Frontal cortex (tissue), 4 donors: Measurements from ENCODE around the gene TOMM40. TPM values are rescaled to one million over a fixed set of nuclear protein-coding genes. Genes with fewer than 3 reads are reported as not detected.
"Not testable (repeated sequence)": the region's sequence is repeated elsewhere in the genome, so short reads cannot be mapped to it uniquely, and the experiment has no call there.

Experiments used
- DNase-seq, 2 donors: peaks; one replicate each; pipeline ENCODE4 v3.0.0; 2012; ENCODE audit warnings: low spot score in 2 of 2
- FAIRE-seq: peaks from 2 replicates; lab custom pipeline; 2012; peaks lifted over from hg19 to GRCh38; lab: Jason Lieb, UNC
- total RNA-seq: library from RNA; depleted of rRNA; stranded (reverse); fragments of >200 nt; gene quantifications from one replicate; pipeline ENCODE4 v1.2.3, GENCODE V29; 2014
- donor health status: control.
- donor health status: control.
- donor health status: control.

The TOMM40 gene
- total RNA-seq, 1 donor from 2014 or later: 30.6 TPM

- DNase-seq (no peak), FAIRE-seq (no peak)
These were observed 2.4 kb downstream of the TOMM40 start for GRCh38 chr19:44893332-44894051.

GRCh38 chr19:44894052-44894400 is 3.0 kb downstream of the TOMM40 start:
- no peak for FAIRE-seq

GRCh38 chr19:44894946-44895345 is 3.9 kb downstream of the TOMM40 start:
- DNase-seq (no peak), FAIRE-seq (no peak)

More at GRCh38 chr19:44894052-44894400, 3.0 kb downstream of the TOMM40 start:
- DNase-seq: no peak

GRCh38 chr19:44897835-44898234 is 6.8 kb downstream of the TOMM40 start:
- DNase-seq (no peak), FAIRE-seq (no peak)

GRCh38 chr19:44900328-44901244 is 9.5 kb downstream of the TOMM40 start:
- DNase-seq (no peak), FAIRE-seq (no peak)

GRCh38 chr19:44903216-44903601 is 12.2 kb downstream of the TOMM40 start:
- FAIRE-seq: no peak
- DNase-seq: no peak

GRCh38 chr19:44903602-44904425 is 12.8 kb downstream of the TOMM40 start:
- peak; percentile 74 to 86 for DNase-seq
- no peak for FAIRE-seq

- no peak for DNase-seq
- FAIRE-seq: no peak
These were observed 13.5 kb downstream of the TOMM40 start for GRCh38 chr19:44904426-44904994.

GRCh38 chr19:44905437-44906160 is 14.5 kb downstream of the TOMM40 start, which contains the start of gene APOE:
APOE (plus strand) TSS chr19:44905796; CDS start chr19:44906625, 829 bp downstream.
- peak in 1 of 2 donors; percentile 63 for DNase-seq
- FAIRE-seq: no peak

- DNase-seq (no peak), FAIRE-seq (no peak)
These were observed 16.6 kb downstream of the TOMM40 start for GRCh38 chr19:44907613-44908012.

GRCh38 chr19:44908074-44908835 is 17.2 kb downstream of the TOMM40 start:
- no peak for DNase-seq
- no peak for FAIRE-seq

- FAIRE-seq (no peak), DNase-seq (no peak)
These were observed 17.8 kb downstream of the TOMM40 start for GRCh38 chr19:44908836-44909261.

- DNase-seq (no peak), FAIRE-seq (no peak)
These were observed 18.7 kb downstream of the TOMM40 start for GRCh38 chr19:44909775-44910174.

- DNase-seq, FAIRE-seq: not testable (repeated sequence)
These were observed 20.8 kb downstream of the TOMM40 start for GRCh38 chr19:44911896-44912295.

- DNase-seq: peak; percentile 58 to 75
- FAIRE-seq: no peak
These were observed 21.8 kb downstream of the TOMM40 start for GRCh38 chr19:44912854-44913253.

GRCh38 chr19:44913512-44914432 is 22.7 kb downstream of the TOMM40 start:
- not testable (repeated sequence) for FAIRE-seq, DNase-seq
